Measurements from ENCODE around the gene CPD.

The CPD gene

DNA sequence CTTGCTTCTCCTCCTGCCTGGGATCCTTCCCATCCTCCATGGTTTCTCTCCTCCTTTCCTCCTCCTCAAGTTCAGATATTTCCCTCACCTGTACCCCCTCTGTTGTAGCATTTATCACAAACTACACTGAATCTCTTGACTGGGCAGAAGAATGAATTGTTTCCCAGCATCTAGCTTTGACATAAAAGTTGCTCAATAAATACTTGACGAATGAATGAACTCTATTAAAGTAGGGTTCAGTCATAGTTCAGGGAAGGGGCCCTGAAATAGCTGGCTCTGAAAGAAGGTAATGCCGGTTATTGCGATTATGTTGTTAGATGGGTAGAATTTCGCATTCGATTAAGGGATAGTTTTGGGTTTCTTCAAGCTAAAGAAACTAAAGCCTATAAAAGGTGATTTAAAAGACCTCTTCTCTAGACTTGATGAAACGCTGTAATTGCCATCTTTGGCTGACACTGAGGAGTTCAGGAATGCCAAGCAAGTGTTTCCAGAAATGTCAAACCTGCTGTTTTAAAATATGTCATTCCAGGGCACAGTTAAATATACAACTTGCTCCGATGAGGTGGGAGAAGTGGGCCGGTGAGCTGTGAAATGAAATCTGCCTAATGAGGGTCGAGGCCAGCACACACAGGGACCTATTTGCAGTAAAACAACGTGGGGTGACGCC, 1.0 kb upstream of the CPD start:
- H3K4me3 ChIP-seq (ENCODE audit: low read length): peak overlapping the region; percentile 70
- TF ChIP-seq, protein P1, sequence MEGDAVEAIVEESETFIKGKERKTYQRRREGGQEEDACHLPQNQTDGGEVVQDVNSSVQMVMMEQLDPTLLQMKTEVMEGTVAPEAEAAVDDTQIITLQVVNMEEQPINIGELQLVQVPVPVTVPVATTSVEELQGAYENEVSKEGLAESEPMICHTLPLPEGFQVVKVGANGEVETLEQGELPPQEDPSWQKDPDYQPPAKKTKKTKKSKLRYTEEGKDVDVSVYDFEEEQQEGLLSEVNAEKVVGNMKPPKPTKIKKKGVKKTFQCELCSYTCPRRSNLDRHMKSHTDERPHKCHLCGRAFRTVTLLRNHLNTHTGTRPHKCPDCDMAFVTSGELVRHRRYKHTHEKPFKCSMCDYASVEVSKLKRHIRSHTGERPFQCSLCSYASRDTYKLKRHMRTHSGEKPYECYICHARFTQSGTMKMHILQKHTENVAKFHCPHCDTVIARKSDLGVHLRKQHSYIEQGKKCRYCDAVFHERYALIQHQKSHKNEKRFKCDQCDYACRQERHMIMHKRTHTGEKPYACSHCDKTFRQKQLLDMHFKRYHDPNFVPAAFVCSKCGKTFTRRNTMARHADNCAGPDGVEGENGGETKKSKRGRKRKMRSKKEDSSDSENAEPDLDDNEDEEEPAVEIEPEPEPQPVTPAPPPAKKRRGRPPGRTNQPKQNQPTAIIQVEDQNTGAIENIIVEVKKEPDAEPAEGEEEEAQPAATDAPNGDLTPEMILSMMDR (conservative IDR thresholded peaks at IDR 0.05; ENCODE audit: low read depth, low read length): no peak
- DNase-seq (ENCODE audit: low read depth): no peak

DNA sequence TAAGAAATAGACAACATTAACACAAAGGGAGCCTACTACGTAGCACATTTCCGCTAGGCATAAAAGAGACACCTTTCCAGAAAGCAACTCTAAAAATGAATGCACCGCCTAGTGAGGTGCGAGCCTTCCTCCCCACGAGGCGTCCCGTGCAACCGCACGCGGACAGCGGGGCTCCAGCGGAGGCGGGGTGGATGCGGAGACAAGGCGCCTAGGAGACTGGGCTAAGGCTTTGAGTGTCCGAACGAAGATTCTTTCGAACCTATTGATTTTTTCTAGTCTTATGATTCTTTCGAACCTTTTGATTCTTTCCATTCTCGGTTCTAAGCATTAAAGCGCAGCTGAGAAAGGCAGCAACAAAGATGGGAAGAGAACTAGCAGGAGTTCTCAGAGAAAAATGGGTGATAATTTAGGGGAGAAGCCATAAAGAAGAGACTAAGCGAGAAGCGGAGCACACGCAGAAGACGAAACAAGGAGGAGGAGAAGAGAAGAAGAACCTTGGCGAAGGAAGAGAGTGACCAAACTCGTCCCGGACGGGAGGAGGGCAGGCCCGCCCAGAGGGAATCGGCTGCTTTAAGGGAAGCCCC, 394 bp upstream of the CPD start:
- peak overlapping the region; percentile 70 for H3K4me3 ChIP-seq (ENCODE audit: low read length)
- TF ChIP-seq, protein P1 (conservative IDR thresholded peaks at IDR 0.05; ENCODE audit: low read depth, low read length): no peak
- DNase-seq (ENCODE audit: low read depth): no peak

DNA sequence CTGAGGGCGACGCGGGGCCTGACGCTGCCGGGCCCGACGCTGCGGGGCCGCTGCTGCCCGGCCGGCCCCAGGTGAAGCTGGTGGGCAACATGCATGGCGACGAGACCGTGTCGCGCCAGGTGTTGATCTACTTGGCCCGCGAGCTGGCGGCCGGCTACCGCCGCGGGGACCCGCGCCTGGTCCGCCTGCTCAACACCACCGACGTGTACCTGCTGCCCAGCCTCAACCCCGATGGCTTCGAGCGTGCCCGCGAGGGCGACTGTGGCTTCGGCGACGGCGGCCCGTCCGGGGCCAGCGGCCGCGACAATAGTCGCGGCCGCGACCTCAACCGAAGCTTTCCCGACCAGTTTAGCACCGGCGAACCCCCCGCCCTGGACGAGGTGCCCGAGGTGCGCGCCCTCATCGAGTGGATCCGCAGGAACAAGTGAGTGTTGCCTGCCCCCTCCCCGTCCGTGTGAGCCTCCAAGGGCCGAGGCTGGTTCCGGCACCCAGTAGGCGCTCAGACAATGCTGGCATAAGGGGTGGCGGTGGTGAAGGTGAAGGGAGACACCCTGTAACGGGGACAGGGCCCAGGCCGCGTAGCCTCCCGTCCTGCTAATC, 676 bp downstream of the CPD start:
- TF ChIP-seq, protein P1 (conservative IDR thresholded peaks at IDR 0.05; ENCODE audit: low read depth, low read length): no peak
- DNase-seq (ENCODE audit: low read depth): no peak
- peak overlapping the region; percentile 70 for H3K4me3 ChIP-seq (ENCODE audit: low read length)

DNA sequence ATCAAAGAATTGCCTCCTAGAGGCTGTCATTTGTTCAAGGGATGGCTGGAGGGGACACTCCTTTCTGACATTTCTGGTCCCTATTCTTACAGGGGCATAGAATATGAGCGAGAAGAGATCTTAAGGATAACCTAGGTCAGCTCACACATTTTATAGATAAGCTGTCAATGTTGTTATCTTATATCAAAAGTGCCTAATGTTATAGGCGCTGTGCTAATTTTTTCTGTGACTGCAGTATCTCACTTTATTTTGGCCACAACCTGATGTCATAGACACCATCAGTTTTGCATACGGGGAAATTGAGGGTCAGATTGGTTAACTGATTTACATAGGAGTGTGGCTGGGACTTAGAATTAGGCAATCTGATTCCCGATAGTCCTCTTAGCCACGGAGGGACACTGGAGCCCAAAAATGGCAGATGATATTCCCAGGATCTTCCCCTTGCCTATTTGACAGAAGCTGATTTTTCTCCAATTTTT, 1.2 kb downstream of the CPD start:
- peak overlapping the region; percentile 70 for H3K4me3 ChIP-seq (ENCODE audit: low read length)
- DNase-seq (ENCODE audit: low read depth): no peak
- TF ChIP-seq, protein P1 (conservative IDR thresholded peaks at IDR 0.05; ENCODE audit: low read depth, low read length): no peak

DNA sequence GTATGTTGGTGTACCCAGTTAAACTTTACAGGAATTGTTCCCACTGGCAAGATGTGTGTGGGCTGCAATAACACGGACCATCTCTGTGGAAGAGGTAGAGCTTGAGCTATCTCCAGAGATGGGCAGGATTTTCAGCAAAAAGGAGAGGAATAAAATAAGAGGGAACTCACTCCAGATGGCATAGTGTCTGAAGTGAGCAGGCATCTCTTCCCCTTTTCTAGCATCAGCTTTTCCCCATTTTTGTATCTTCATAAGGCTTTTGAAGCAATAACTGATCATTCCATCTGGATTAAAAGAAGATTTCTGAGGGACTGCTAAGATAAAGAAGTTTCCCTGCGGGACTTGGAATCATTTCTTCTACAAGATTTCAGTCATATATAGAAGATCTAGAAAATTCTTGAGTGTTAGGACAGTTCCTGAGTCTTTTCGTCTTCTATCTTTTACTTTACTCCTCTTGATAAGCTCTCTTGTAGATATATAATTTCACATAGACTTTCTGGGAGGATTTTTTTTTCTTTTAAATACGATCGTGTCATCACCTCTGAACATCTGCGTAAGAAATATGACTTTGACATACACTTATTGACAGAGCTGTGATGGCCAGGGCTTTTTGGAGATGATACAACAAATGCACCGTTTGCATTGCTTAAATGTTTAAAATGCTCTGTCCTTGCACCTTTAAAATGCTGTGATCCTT, 2.1 kb downstream of the CPD start:
- peak overlapping the region; percentile 70 for H3K4me3 ChIP-seq (ENCODE audit: low read length)
- TF ChIP-seq, protein P1 (conservative IDR thresholded peaks at IDR 0.05; ENCODE audit: low read depth, low read length): no peak
- DNase-seq (ENCODE audit: low read depth): no peak

DNA sequence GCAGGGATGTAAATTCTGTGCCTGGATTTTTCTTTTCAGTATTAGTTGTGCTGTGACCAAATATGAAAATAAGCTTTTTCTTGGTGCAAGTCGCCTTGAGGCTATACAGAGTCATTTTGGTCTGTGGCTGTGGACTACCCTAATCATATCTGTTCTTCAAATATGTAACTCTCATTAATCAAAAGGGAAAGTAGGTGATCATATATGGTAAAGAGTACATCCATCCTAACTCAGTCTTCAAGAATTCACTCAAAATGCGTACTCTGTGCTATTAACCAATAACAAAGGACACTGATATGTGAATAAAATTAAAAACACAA, 2.6 kb downstream of the CPD start:
- H3K4me3 ChIP-seq (ENCODE audit: low read length): no peak overlapping the region
- TF ChIP-seq, protein P1 (conservative IDR thresholded peaks at IDR 0.05; ENCODE audit: low read depth, low read length): no peak
- DNase-seq (ENCODE audit: low read depth): no peak

Data from retinal pigment epithelial cell (primary cell).